SU-DHL-6 (cell line): ENCODE data around the gene NCOA3.

ENCODE experiments used
- H2AFZ ChIP-seq: fragments of 200-600 bp; sonication (generic); 2 replicates; pipeline ENCODE4 v1.6.1; 2014; ENCODE audit warnings: low read depth, mild to moderate bottlenecking, moderate library complexity, mixed read lengths, antibody characterized with exemption, low read length; ENCODE audit not compliant: severe bottlenecking
- H3F3A ChIP-seq: fragments of 200-600 bp; shearing (Covaris generic); 2 replicates; pipeline ENCODE4 v1.6.0; 2016; ENCODE audit warnings: antibody characterized with exemption, mild to moderate bottlenecking; ENCODE audit not compliant: insufficient read depth
- H3K27ac ChIP-seq: fragments of 200-600 bp; sonication (generic); 2 replicates; pipeline ENCODE4 v1.5.1; 2016; ENCODE audit warnings: low read depth, mild to moderate bottlenecking, low read length, moderate library complexity, mixed read lengths
- H3K27me3 ChIP-seq: fragments of 200-600 bp; sonication (generic), shearing (Covaris generic); 2 replicates; pipeline ENCODE4 v1.6.0; 2014; ENCODE audit warnings: mild to moderate bottlenecking, low read length
- H3K36me3 ChIP-seq: fragments of 200-600 bp; sonication (generic); 2 replicates; pipeline ENCODE4 v1.6.1; 2014; ENCODE audit warnings: mild to moderate bottlenecking, low read length, mixed read lengths
- H3K4me2 ChIP-seq: fragments of 300-600, 200-600 bp; shearing (Covaris generic), sonication (generic); 2 replicates; pipeline ENCODE4 v1.6.0; 2014; ENCODE audit warnings: low read length, low read depth, mild to moderate bottlenecking; ENCODE audit not compliant: poor library complexity, severe bottlenecking
- H3K4me3 ChIP-seq: fragments of 200-600 bp; sonication (generic); 2 replicates; pipeline ENCODE4 v1.5.1; 2014; ENCODE audit warnings: antibody characterized with exemption, low read length, mild to moderate bottlenecking, mixed read lengths; ENCODE audit not compliant: insufficient read depth, poor library complexity, severe bottlenecking
- H3K79me2 ChIP-seq: fragments of 200-600 bp; sonication (generic); 2 replicates; pipeline ENCODE4 v1.6.1; 2014; ENCODE audit warnings: mild to moderate bottlenecking, low read length, moderate library complexity; ENCODE audit not compliant: insufficient read depth
- H3K9ac ChIP-seq: fragments of 200-600 bp; sonication (generic); 2 replicates; pipeline ENCODE4 v1.7.0; 2014; ENCODE audit warnings: mild to moderate bottlenecking, low read length
- H3K9me2 ChIP-seq: fragments of 200-600 bp; sonication (generic); replicated peaks from 2 replicates; pipeline ENCODE4 v1.6.1; 2014; ENCODE audit warnings: low read length; ENCODE audit not compliant: insufficient read depth
- H3K9me3 ChIP-seq: fragments of 200-600 bp; sonication (generic); 2 replicates; pipeline ENCODE4 v1.6.1; 2014; ENCODE audit warnings: low read length, mixed read lengths; ENCODE audit not compliant: insufficient read depth
- H4K20me1 ChIP-seq: fragments of 200-600 bp; sonication (generic); 2 replicates; pipeline ENCODE4 v1.6.1; 2014; ENCODE audit warnings: low read depth, mild to moderate bottlenecking, antibody characterized with exemption, low read length, moderate library complexity, mixed read lengths
- CTCF ChIP-seq: fragments of 200-600 bp; sonication (generic); IDR thresholded peaks from one replicate; pipeline ENCODE4 v1.5.1; 2017; ENCODE audit warnings: antibody characterized with exemption, mild to moderate bottlenecking, low read length, moderate library complexity; ENCODE audit not compliant: insufficient read depth, poor library complexity, severe bottlenecking
- EZH2phosphoT487 ChIP-seq: fragments of 200-600 bp; sonication (generic), shearing (Covaris generic); conservative IDR thresholded peaks from 2 replicates; pipeline ENCODE4 v1.6.1; 2018; ENCODE audit warnings: mild to moderate bottlenecking, antibody characterized with exemption, low read length, moderate library complexity, mixed read lengths

The NCOA3 gene

GRCh38 chr20:47468290-47469050 lies 33.2 kb upstream of the NCOA3 start:
- peaks cover 9% of the 10 kb centered on the region for H3K79me2 ChIP-seq
- no peak overlapping the region for H2AFZ ChIP-seq
- H3K9me3 ChIP-seq: no peaks in the 10 kb centered on the region
- H3K4me3 ChIP-seq: peak overlapping the region; percentile 12
- H3K4me2 ChIP-seq: peak overlapping the region; percentile 74
- no peaks in the 10 kb centered on the region for H3K9me2 ChIP-seq
- no peak for TF ChIP-seq EZH2phosphoT487
- TF ChIP-seq CTCF: no peak
- no peaks in the 10 kb centered on the region for H4K20me1 ChIP-seq
- H3K27me3 ChIP-seq: no peaks in the 10 kb centered on the region
- peak overlapping the region; percentile 100 for H3K27ac ChIP-seq
- H3F3A ChIP-seq: peaks cover 81% of the 10 kb centered on the region
- H3K9ac ChIP-seq: peak overlapping the region; percentile 49
- H3K36me3 ChIP-seq: no peaks in the 10 kb centered on the region

- peak overlapping the region; percentile 7 for H3K4me2 ChIP-seq
- H4K20me1 ChIP-seq: no peaks in the 10 kb centered on the region
- H3F3A ChIP-seq: peaks cover 65% of the 10 kb centered on the region
- no peaks in the 10 kb centered on the region for H3K9me2 ChIP-seq
- no peak overlapping the region for H3K4me3 ChIP-seq
- no peaks in the 10 kb centered on the region for H3K36me3 ChIP-seq
- H3K27me3 ChIP-seq: no peaks in the 10 kb centered on the region
- no peak overlapping the region for H2AFZ ChIP-seq
- peak overlapping the region; percentile 66 for H3K27ac ChIP-seq
- no peaks in the 10 kb centered on the region for H3K9me3 ChIP-seq
- TF ChIP-seq EZH2phosphoT487: no peak
- no peak for TF ChIP-seq CTCF
- 0 out of 2 replicates have a peak, but pooled peaks cover 3% of the 10 kb centered on the region for H3K79me2 ChIP-seq
- H3K9ac ChIP-seq: peak overlapping the region; percentile 6; the same call in 1 of the 2 replicates
Observed at GRCh38 chr20:47475419-47476044, 26.2 kb upstream of the NCOA3 start.

DNA sequence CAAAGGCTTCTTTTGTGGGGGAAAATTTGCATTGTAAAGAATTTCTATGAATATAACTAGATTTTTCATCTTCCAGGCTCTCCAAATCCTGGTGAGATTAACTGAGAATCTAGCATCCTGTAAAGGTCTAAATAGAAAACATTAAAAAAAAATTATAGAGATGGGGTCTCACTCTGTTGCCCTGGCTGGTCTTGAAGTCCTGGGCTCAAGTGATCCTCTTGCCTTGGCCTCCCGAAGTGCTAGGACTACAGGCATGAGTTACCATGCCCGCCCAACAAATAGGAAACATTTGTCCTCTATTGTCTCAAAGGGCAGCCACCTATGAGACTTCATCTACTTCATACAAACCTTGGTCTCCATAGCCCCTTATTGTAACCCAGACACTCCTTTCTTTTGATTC lies 25.2 kb upstream of the NCOA3 start:
- no peak for TF ChIP-seq EZH2phosphoT487
- TF ChIP-seq CTCF: no peak
- Histone ChIP-seq H2AFZ (no peak overlapping the region), H3K9me3 (no peaks in the 10 kb centered on the region), H4K20me1 (no peaks in the 10 kb centered on the region), H3K36me3 (no peaks in the 10 kb centered on the region), H3F3A (peaks cover 60% of the 10 kb centered on the region), H3K27me3 (no peaks in the 10 kb centered on the region), H3K27ac (peak overlapping the region; percentile 66), H3K79me2 (0 out of 2 replicates have a peak, but pooled peaks cover 3% of the 10 kb centered on the region), H3K9ac (0 out of 2 replicates have a peak overlapping the region, but pooled peaks have one; percentile 6), H3K4me2 (peak overlapping the region; percentile 7), H3K4me3 (no peak overlapping the region), H3K9me2 (no peaks in the 10 kb centered on the region)
